Testis (tissue), 3 donors: ENCODE measurements around the gene CIBAR2. TPM values are rescaled to one million over a fixed set of nuclear protein-coding genes. Genes with fewer than 3 reads are reported as not detected.

Experiments used
- DNase-seq: peaks from one replicate; pipeline ENCODE4 v3.0.0-alpha.2; 2019
- H3K27ac ChIP-seq, 2 donors: fragments of 200-600 bp; sonication (generic); one replicate each; pipeline ENCODE4 v1.5.1; 2019
- H3K27me3 ChIP-seq: fragments of 200-600 bp; sonication (generic); one replicate; pipeline ENCODE4 v1.5.1; 2019
- H3K36me3 ChIP-seq: fragments of 200-600 bp; sonication (generic); one replicate; pipeline ENCODE4 v1.5.1; 2017; ENCODE audit warnings: low read depth; ENCODE audit errors: missing control alignments
- H3K4me1 ChIP-seq: fragments of 200-600 bp; sonication (generic); one replicate; pipeline ENCODE4 v1.5.1; 2019
- H3K4me3 ChIP-seq, 2 donors: fragments of 200-600 bp; sonication (generic); one replicate each; pipeline ENCODE4 v1.5.1; 2017 to 2019
- H3K9me3 ChIP-seq: fragments of 200-600 bp; sonication (generic); one replicate; pipeline ENCODE4 v1.5.1; 2017
- CTCF ChIP-seq, 3 experiments: fragments of 450-650 bp in 2 of 3; fragments of 200-600 bp in 1 of 3; sonication (generic) in 1 of 3; IDR thresholded peaks; one replicate each; pipeline ENCODE4 v1.5.1; 2016 to 2019; ENCODE audit warnings: antibody characterized with exemption in 3 of 3, mild to moderate bottlenecking in 2 of 3, moderate library complexity in 1 of 3
- POLR2A ChIP-seq: fragments of 450-650 bp; IDR thresholded peaks from one replicate; pipeline ENCODE4 v1.6.1; 2017; ENCODE audit warnings: antibody characterized with exemption, mild to moderate bottlenecking, moderate library complexity
- WGBS, 2 donors: methylation state at CpG; one replicate each; pipeline ENCODE4 v1.1.5; 2018; 5-methylcytosine and 5-hydroxymethylcytosine counted together
- intact Hi-C: fragments of 100-400 bp; cut with DNase I; formaldehyde crosslinking; loops from one replicate; pipeline ENCODE4 v1.15.1; 2023; ENCODE audit warnings: low total_unique reads
- polyA plus RNA-seq: library from polyadenylated mRNA; stranded (reverse); fragments of 350-450 nt; fragmentation: Illumina TruSeq; extraction: RNeasy Lipid Tissue Mini Kit (QIAGEN cat#74804); gene quantifications from one replicate; pipeline ENCODE4 v1.2.3, GENCODE V29; 2014; ENCODE audit warnings: low read depth, low replicate concordance; ENCODE audit not compliant: insufficient read depth
- total RNA-seq, 2 donors: library from RNA; depleted of rRNA; stranded (reverse); fragments of >200 nt; gene quantifications; one replicate each; pipeline ENCODE4 v1.2.3, GENCODE V29; 2016

Gene CIBAR2
- total and polyA plus RNA-seq, 3 donors from 2014 or later = 0.24 to 1.6 TPM; not detected in 1

- WGBS, 2 donors = 87 to 94% methylated on average over 8 of the region's 8 CpGs
- Histone ChIP-seq H3K4me1 (peaks cover 8% of the 10 kb centered on the region), H3K27me3 (no peaks in the 10 kb centered on the region), H3K36me3 (no peaks in the 10 kb centered on the region), H3K4me3 (no peak overlapping the region), H3K27ac (no peak overlapping the region), H3K9me3 (no peaks in the 10 kb centered on the region)
- intact Hi-C loops = no loop called here
- no peak for DNase-seq
- no peak for TF ChIP-seq CTCF (IDR thresholded peaks at IDR 0.05)
- TF ChIP-seq POLR2A = no peak
Measured at GRCh38 chr16:85157372-85157771, 45.1 kb upstream of the CIBAR2 start.

- TF ChIP-seq CTCF (IDR thresholded peaks at IDR 0.05) = no peak
- TF ChIP-seq POLR2A = no peak
- Histone ChIP-seq H3K4me1 (peaks cover 10% of the 10 kb centered on the region), H3K9me3 (no peaks in the 10 kb centered on the region), H3K36me3 (no peaks in the 10 kb centered on the region), H3K27me3 (no peaks in the 10 kb centered on the region), H3K27ac (no peak overlapping the region), H3K4me3 (no peak overlapping the region)
- no peak for DNase-seq
- intact Hi-C loops = no loop called here
Measured at GRCh38 chr16:85156869-85157268, 44.6 kb upstream of the CIBAR2 start.

- Histone ChIP-seq H3K4me3 (no peak overlapping the region), H3K27me3 (no peaks in the 10 kb centered on the region), H3K36me3 (no peaks in the 10 kb centered on the region), H3K27ac (no peak overlapping the region), H3K9me3 (no peaks in the 10 kb centered on the region), H3K4me1 (peaks cover 15% of the 10 kb centered on the region)
- intact Hi-C loops = no loop called here
- WGBS, 2 donors = 90 to 96% methylated on average over 7 of the region's 7 CpGs
- TF ChIP-seq POLR2A = no peak
- no peak for TF ChIP-seq CTCF (IDR thresholded peaks at IDR 0.05)
- no peak for DNase-seq
Measured at GRCh38 chr16:85156440-85156839, 44.2 kb upstream of the CIBAR2 start.

DNA sequence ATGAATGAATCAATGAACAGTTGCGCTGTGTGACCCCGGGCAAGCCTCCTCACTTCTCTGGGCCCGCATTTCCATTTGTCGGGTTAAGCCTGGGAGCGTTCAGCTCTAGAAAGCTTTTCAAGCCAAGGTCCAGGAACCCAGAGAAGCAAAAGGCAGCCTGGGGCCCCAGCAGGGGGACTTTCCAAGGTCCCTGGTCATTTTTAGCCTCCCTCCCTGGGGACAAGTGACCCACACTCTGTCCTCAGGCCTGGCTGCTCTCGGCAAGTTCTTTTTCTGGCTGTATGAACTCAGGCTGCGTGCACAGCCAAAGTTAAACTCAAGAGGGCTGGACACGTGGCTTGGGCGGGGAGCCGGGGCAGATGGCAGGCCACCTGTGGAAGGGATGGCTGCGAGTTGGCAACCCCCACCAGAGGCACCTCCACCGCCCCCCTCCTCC, 41.4 kb upstream of the CIBAR2 start:
- DNase-seq = no peak
- TF ChIP-seq CTCF (IDR thresholded peaks at IDR 0.05) = no peak
- TF ChIP-seq POLR2A = no peak
- intact Hi-C loops = no loop called here
- Histone ChIP-seq H3K27me3 (no peaks in the 10 kb centered on the region), H3K9me3 (no peaks in the 10 kb centered on the region), H3K27ac (no peak overlapping the region), H3K36me3 (no peaks in the 10 kb centered on the region), H3K4me1 (peaks cover 20% of the 10 kb centered on the region), H3K4me3 (no peak overlapping the region)
- 65 to 84% methylated on average over 12 of the region's 12 CpGs for WGBS, 2 donors

DNA sequence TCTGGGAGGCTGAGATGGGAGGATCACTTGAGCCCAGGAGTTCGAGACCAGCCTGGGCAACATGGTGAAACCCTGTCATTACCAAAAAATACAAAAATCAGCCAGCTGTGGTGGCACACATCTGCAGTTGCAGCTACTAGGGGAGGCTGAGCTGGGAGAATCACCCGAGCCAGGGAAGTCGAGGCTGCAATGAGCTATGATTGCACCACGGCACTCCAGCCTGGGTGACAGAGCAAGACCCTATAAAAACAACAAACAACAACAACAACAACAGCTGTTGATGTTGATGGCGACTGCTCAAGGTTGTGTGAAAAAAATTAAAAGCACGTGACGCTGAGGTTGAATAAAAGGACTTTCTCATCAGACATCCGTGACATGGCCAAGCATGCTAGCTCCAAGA, 40.8 kb upstream of the CIBAR2 start:
- intact Hi-C loops = no loop called here
- Histone ChIP-seq H3K27me3 (no peaks in the 10 kb centered on the region), H3K4me1 (peaks cover 19% of the 10 kb centered on the region), H3K9me3 (no peaks in the 10 kb centered on the region), H3K4me3 (no peak overlapping the region), H3K27ac (no peak overlapping the region), H3K36me3 (no peaks in the 10 kb centered on the region)
- WGBS, 2 donors = 76 to 81% methylated on average over 8 of the region's 8 CpGs
- no peak for DNase-seq
- no peak for TF ChIP-seq CTCF (IDR thresholded peaks at IDR 0.05)
- no peak for TF ChIP-seq POLR2A
